HEK293 (cell line): ENCODE data around the gene C1QTNF12.

Experiments
- GFI1B ChIP-seq: fragments of 450-650 bp; formaldehyde crosslinking; IDR thresholded peaks from 2 replicates; pipeline ENCODE4 v1.5.1; 2016; ENCODE audit warnings: missing biosample characterization, missing genetic modification characterization
- GLI2 ChIP-seq: fragments of 450-650 bp; formaldehyde crosslinking; IDR thresholded peaks from 2 replicates; pipeline ENCODE4; 2017; ENCODE audit warnings: missing biosample characterization, missing genetic modification characterization, low read depth, borderline replicate concordance
- KLF1 ChIP-seq: fragments of 450-650 bp; formaldehyde crosslinking; IDR thresholded peaks from 2 replicates; pipeline ENCODE4 v1.5.1; 2016; ENCODE audit warnings: missing biosample characterization, missing genetic modification characterization
- KLF8 ChIP-seq: fragments of 450-650 bp; formaldehyde crosslinking; IDR thresholded peaks from 2 replicates; pipeline ENCODE4 v1.5.1; 2016; ENCODE audit warnings: missing biosample characterization, missing genetic modification characterization
- YY1 ChIP-seq: fragments of 450-650 bp; formaldehyde crosslinking; IDR thresholded peaks from 2 replicates; pipeline ENCODE4 v1.5.1; 2018; ENCODE audit warnings: missing biosample characterization, missing genetic modification characterization
- ZEB2 ChIP-seq: fragments of 450-650 bp; formaldehyde crosslinking; IDR thresholded peaks from 2 replicates; pipeline ENCODE4 v1.5.1; 2016; ENCODE audit warnings: missing biosample characterization, missing genetic modification characterization
- ZNF132 ChIP-seq: fragments of 450-650 bp; formaldehyde crosslinking; IDR thresholded peaks from 2 replicates; pipeline ENCODE4 v1.5.1; 2017; ENCODE audit warnings: missing biosample characterization, missing genetic modification characterization, borderline replicate concordance
- ZNF155 ChIP-seq: fragments of 450-650 bp; formaldehyde crosslinking; IDR thresholded peaks from 2 replicates; pipeline ENCODE4 v1.5.1; 2016; ENCODE audit warnings: missing biosample characterization, missing genetic modification characterization
- ZNF157 ChIP-seq: fragments of 450-650 bp; formaldehyde crosslinking; IDR thresholded peaks from 2 replicates; pipeline ENCODE4 v1.5.1; 2016; ENCODE audit warnings: missing biosample characterization, missing genetic modification characterization
- ZNF221 ChIP-seq: fragments of 450-650 bp; formaldehyde crosslinking; IDR thresholded peaks from 2 replicates; pipeline ENCODE4 v1.5.1; 2017; ENCODE audit warnings: missing biosample characterization, missing genetic modification characterization, borderline replicate concordance
- ZNF350 ChIP-seq: fragments of 450-650 bp; formaldehyde crosslinking; IDR thresholded peaks from 2 replicates; pipeline ENCODE4 v1.5.0; 2017; ENCODE audit warnings: missing biosample characterization, mild to moderate bottlenecking, missing genetic modification characterization
- ZNF391 ChIP-seq: fragments of 450-650 bp; formaldehyde crosslinking; IDR thresholded peaks from 2 replicates; pipeline ENCODE4 v1.5.1; 2016; ENCODE audit warnings: low read depth, missing biosample characterization, missing genetic modification characterization, borderline replicate concordance
- ZNF585B ChIP-seq: fragments of 450-650 bp; formaldehyde crosslinking; IDR thresholded peaks from 2 replicates; pipeline ENCODE4 v1.5.1; 2016; ENCODE audit warnings: missing biosample characterization, missing genetic modification characterization
- ZNF600 ChIP-seq: fragments of 450-650 bp; formaldehyde crosslinking; IDR thresholded peaks from 2 replicates; pipeline ENCODE4 v1.5.1; 2016; ENCODE audit warnings: missing biosample characterization, missing genetic modification characterization
- ZNF677 ChIP-seq: fragments of 450-650 bp; IDR thresholded peaks from 2 replicates; pipeline ENCODE4 v1.5.0; 2018; ENCODE audit warnings: missing biosample characterization, mild to moderate bottlenecking, missing genetic modification characterization, moderate library complexity
- ZNF747 ChIP-seq: fragments of 450-650 bp; formaldehyde crosslinking; IDR thresholded peaks from 2 replicates; pipeline ENCODE4 v1.5.1; 2016; ENCODE audit warnings: missing biosample characterization, missing genetic modification characterization
- ZNF76 ChIP-seq: fragments of 450-650 bp; formaldehyde crosslinking; IDR thresholded peaks from 2 replicates; pipeline ENCODE4; 2016; ENCODE audit warnings: low read depth, missing biosample characterization, missing genetic modification characterization, borderline replicate concordance
- ZNF776 ChIP-seq: fragments of 450-650 bp; formaldehyde crosslinking; IDR thresholded peaks from 2 replicates; pipeline ENCODE4 v1.5.0; 2017; ENCODE audit warnings: missing biosample characterization, missing genetic modification characterization, borderline replicate concordance
- ZNF785 ChIP-seq: fragments of 450-650 bp; formaldehyde crosslinking; IDR thresholded peaks from 2 replicates; pipeline ENCODE4 v1.5.1; 2016; ENCODE audit warnings: missing biosample characterization, missing genetic modification characterization
- ZNF791 ChIP-seq: fragments of 450-650 bp; formaldehyde crosslinking; IDR thresholded peaks from 2 replicates; pipeline ENCODE4 v1.5.1; 2016; ENCODE audit warnings: missing biosample characterization, missing genetic modification characterization
- ZXDB ChIP-seq: fragments of 450-650 bp; formaldehyde crosslinking; IDR thresholded peaks from 2 replicates; pipeline ENCODE4 v1.5.1; 2016; ENCODE audit warnings: missing biosample characterization, missing genetic modification characterization
- TF ChIP-seq, protein P1 (sequence below): fragments of 450-650 bp; formaldehyde crosslinking; IDR thresholded peaks from 2 replicates; pipeline ENCODE4 v1.5.1; 2016; ENCODE audit warnings: missing biosample characterization, missing genetic modification characterization
- TF ChIP-seq, protein P2 (sequence below): fragments of 450-650 bp; formaldehyde crosslinking; conservative IDR thresholded peaks from 2 replicates; pipeline ENCODE4 v1.5.1; 2016; ENCODE audit warnings: low read depth, missing biosample characterization, missing genetic modification characterization
- TF ChIP-seq, protein P3 (sequence below): fragments of 450-650 bp; formaldehyde crosslinking; IDR thresholded peaks from 2 replicates; pipeline ENCODE4 v1.5.1; 2016; ENCODE audit warnings: missing biosample characterization, missing genetic modification characterization, borderline replicate concordance
- TF ChIP-seq, protein P4 (sequence below): fragments of 450-650 bp; formaldehyde crosslinking; IDR thresholded peaks from 2 replicates; pipeline ENCODE4 v1.5.1; 2017; ENCODE audit warnings: missing biosample characterization, mild to moderate bottlenecking, missing genetic modification characterization, moderate library complexity

C1QTNF12 gene

DNA sequence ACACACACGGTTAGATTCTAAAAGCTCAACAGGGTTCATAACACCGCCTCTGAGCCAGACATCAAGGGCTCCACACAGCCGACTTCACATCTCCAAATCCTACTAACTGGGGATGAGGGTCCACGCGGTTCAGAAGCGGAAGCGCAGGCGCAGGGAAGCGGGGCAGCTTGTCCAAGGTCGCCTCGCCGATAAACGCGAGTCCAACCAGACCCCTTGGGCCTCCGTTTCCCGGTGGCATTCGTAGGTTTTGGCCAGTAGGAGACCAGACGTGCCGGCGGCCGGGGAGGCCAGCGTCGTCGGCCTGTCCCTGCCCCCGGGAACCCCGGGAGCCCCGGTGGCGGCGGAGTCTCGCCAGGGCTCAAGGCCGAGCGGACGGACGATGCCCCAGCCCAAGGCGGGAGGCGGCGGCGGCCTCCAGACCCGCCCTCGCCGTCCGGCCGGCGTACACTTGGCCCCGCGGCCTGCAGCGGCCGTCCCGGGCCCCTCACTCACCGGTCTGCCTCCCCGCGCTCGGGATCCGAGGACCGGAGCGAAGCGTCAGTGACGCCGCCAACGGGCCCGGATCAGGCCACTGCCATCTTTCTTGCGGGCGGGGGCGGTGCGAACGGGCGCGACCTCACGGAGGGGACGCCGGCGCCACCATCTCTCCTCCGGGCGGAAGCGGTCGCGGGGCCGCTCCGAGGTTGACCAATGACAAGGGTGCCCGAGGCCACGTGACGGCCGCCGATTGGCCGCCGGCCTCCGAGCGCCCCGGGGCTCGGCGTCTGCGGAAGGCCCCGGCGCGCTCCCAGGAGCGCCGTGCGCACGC, 14.9 kb downstream of the C1QTNF12 start, which contains the start of gene SDF4 (continued):
- no peak for TF ChIP-seq GLI2 (tag by site-specific recombination)
- peak; percentile 89 for TF ChIP-seq ZEB2 (tag by site-specific recombination)
- TF ChIP-seq ZNF391 = peak; percentile 74; the same call in 1 of the 2 replicates
- no peak for TF ChIP-seq ZNF155 (tag by site-specific recombination)
- TF ChIP-seq ZNF132 (tag by site-specific recombination) = no peak
- TF ChIP-seq KLF8 (tag by site-specific recombination) = peak; percentile 92
- no peak for TF ChIP-seq ZNF600 (tag by site-specific recombination)
- TF ChIP-seq ZNF776 (tag by site-specific recombination) = no peak
- TF ChIP-seq ZNF350 (tag by site-specific recombination) = no peak
- TF ChIP-seq, protein P1, sequence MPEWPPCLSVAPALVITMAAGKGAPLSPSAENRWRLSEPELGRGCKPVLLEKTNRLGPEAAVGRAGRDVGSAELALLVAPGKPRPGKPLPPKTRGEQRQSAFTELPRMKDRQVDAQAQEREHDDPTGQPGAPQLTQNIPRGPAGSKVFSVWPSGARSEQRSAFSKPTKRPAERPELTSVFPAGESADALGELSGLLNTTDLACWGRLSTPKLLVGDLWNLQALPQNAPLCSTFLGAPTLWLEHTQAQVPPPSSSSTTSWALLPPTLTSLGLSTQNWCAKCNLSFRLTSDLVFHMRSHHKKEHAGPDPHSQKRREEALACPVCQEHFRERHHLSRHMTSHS (tag by site-specific recombination) = no peak
- TF ChIP-seq, protein P2, sequence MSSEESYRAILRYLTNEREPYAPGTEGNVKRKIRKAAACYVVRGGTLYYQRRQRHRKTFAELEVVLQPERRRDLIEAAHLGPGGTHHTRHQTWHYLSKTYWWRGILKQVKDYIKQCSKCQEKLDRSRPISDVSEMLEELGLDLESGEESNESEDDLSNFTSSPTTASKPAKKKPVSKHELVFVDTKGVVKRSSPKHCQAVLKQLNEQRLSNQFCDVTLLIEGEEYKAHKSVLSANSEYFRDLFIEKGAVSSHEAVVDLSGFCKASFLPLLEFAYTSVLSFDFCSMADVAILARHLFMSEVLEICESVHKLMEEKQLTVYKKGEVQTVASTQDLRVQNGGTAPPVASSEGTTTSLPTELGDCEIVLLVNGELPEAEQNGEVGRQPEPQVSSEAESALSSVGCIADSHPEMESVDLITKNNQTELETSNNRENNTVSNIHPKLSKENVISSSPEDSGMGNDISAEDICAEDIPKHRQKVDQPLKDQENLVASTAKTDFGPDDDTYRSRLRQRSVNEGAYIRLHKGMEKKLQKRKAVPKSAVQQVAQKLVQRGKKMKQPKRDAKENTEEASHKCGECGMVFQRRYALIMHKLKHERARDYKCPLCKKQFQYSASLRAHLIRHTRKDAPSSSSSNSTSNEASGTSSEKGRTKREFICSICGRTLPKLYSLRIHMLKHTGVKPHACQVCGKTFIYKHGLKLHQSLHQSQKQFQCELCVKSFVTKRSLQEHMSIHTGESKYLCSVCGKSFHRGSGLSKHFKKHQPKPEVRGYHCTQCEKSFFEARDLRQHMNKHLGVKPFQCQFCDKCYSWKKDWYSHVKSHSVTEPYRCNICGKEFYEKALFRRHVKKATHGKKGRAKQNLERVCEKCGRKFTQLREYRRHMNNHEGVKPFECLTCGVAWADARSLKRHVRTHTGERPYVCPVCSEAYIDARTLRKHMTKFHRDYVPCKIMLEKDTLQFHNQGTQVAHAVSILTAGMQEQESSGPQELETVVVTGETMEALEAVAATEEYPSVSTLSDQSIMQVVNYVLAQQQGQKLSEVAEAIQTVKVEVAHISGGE = peak; percentile 71; the same call in 1 of the 2 replicates
- peak; percentile 39; the same call in 1 of the 2 replicates for TF ChIP-seq ZNF677 (tag by site-specific recombination)
- no peak for TF ChIP-seq ZNF157 (tag by site-specific recombination)
- peak; percentile 39; the same call in 1 of the 2 replicates for TF ChIP-seq KLF1
- peak; percentile 99 for TF ChIP-seq YY1 (tag by site-specific recombination)
- TF ChIP-seq ZNF791 = no peak
- TF ChIP-seq, protein P3, sequence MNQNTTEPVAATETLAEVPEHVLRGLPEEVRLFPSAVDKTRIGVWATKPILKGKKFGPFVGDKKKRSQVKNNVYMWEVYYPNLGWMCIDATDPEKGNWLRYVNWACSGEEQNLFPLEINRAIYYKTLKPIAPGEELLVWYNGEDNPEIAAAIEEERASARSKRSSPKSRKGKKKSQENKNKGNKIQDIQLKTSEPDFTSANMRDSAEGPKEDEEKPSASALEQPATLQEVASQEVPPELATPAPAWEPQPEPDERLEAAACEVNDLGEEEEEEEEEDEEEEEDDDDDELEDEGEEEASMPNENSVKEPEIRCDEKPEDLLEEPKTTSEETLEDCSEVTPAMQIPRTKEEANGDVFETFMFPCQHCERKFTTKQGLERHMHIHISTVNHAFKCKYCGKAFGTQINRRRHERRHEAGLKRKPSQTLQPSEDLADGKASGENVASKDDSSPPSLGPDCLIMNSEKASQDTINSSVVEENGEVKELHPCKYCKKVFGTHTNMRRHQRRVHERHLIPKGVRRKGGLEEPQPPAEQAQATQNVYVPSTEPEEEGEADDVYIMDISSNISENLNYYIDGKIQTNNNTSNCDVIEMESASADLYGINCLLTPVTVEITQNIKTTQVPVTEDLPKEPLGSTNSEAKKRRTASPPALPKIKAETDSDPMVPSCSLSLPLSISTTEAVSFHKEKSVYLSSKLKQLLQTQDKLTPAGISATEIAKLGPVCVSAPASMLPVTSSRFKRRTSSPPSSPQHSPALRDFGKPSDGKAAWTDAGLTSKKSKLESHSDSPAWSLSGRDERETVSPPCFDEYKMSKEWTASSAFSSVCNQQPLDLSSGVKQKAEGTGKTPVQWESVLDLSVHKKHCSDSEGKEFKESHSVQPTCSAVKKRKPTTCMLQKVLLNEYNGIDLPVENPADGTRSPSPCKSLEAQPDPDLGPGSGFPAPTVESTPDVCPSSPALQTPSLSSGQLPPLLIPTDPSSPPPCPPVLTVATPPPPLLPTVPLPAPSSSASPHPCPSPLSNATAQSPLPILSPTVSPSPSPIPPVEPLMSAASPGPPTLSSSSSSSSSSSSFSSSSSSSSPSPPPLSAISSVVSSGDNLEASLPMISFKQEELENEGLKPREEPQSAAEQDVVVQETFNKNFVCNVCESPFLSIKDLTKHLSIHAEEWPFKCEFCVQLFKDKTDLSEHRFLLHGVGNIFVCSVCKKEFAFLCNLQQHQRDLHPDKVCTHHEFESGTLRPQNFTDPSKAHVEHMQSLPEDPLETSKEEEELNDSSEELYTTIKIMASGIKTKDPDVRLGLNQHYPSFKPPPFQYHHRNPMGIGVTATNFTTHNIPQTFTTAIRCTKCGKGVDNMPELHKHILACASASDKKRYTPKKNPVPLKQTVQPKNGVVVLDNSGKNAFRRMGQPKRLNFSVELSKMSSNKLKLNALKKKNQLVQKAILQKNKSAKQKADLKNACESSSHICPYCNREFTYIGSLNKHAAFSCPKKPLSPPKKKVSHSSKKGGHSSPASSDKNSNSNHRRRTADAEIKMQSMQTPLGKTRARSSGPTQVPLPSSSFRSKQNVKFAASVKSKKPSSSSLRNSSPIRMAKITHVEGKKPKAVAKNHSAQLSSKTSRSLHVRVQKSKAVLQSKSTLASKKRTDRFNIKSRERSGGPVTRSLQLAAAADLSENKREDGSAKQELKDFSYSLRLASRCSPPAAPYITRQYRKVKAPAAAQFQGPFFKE (tag by site-specific recombination) = no peak
- TF ChIP-seq ZNF76 = peak; percentile 90; the same call in 1 of the 2 replicates
- TF ChIP-seq ZXDB (tag by site-specific recombination) = peak; percentile 84
- TF ChIP-seq, protein P4, sequence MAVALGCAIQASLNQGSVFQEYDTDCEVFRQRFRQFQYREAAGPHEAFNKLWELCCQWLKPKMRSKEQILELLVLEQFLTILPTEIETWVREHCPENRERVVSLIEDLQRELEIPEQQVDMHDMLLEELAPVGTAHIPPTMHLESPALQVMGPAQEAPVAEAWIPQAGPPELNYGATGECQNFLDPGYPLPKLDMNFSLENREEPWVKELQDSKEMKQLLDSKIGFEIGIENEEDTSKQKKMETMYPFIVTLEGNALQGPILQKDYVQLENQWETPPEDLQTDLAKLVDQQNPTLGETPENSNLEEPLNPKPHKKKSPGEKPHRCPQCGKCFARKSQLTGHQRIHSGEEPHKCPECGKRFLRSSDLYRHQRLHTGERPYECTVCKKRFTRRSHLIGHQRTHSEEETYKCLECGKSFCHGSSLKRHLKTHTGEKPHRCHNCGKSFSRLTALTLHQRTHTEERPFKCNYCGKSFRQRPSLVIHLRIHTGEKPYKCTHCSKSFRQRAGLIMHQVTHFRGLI (tag by site-specific recombination) = peak; percentile 29; the same call in 1 of the 2 replicates
- TF ChIP-seq ZNF221 (tag by site-specific recombination) = no peak
- no peak for TF ChIP-seq ZNF785 (tag by site-specific recombination)
- TF ChIP-seq ZNF585B (tag by site-specific recombination) = no peak
- TF ChIP-seq GFI1B = no peak
- no peak for TF ChIP-seq ZNF747 (tag by site-specific recombination)
